Stomach smooth muscle (tissue), 2 donors: Measurements from ENCODE around the gene LSM14B.

Experiments used
- H3K27ac ChIP-seq: one replicate; pipeline ENCODE4 v1.7.0; 2013; ENCODE audit warnings: mild to moderate bottlenecking, low read length, inconsistent platforms
- H3K27me3 ChIP-seq, 2 donors: one replicate each; pipeline ENCODE4 v1.7.0; 2013; ENCODE audit warnings: low read length in 2 of 2; ENCODE audit not compliant: insufficient read depth in 2 of 2, control insufficient read depth in 1 of 2
- H3K36me3 ChIP-seq, 2 donors: one replicate each; pipeline ENCODE4 v1.7.0; 2013; ENCODE audit warnings: low read length in 2 of 2; ENCODE audit not compliant: control insufficient read depth in 2 of 2, insufficient read depth in 2 of 2
- H3K4me1 ChIP-seq: one replicate; pipeline ENCODE4 v1.7.0; 2013; ENCODE audit warnings: low read length; ENCODE audit not compliant: control insufficient read depth, insufficient read depth
- H3K4me3 ChIP-seq, 2 donors: one replicate each; pipeline ENCODE4 v1.7.0; 2013; ENCODE audit warnings: low read length in 2 of 2
- H3K9ac ChIP-seq, 2 donors: one replicate each; pipeline ENCODE4 v1.7.0; 2013; ENCODE audit warnings: low read length in 2 of 2, mild to moderate bottlenecking in 1 of 2
- H3K9me3 ChIP-seq, 2 donors: one replicate each; pipeline ENCODE4 v1.7.0; 2013; ENCODE audit warnings: low read length in 2 of 2; ENCODE audit not compliant: control insufficient read depth in 2 of 2
- donor health status: healthy.
- donor health status: Pancreatic carcinoma.

Gene LSM14B

GRCh38 chr20:62133051-62133845, 11.0 kb downstream of the LSM14B start:
- Histone ChIP-seq H3K36me3 (peaks cover 79 to 80% of the 10 kb centered on the region in 2 donors), H3K4me3 (no peak overlapping the region), H3K4me1 (peaks cover 9% of the 10 kb centered on the region), H3K9me3 (no peaks in the 10 kb centered on the region), H3K9ac (no peak overlapping the region), H3K27me3 (no peaks in the 10 kb centered on the region), H3K27ac (peak overlapping the region; percentile 24)

DNA sequence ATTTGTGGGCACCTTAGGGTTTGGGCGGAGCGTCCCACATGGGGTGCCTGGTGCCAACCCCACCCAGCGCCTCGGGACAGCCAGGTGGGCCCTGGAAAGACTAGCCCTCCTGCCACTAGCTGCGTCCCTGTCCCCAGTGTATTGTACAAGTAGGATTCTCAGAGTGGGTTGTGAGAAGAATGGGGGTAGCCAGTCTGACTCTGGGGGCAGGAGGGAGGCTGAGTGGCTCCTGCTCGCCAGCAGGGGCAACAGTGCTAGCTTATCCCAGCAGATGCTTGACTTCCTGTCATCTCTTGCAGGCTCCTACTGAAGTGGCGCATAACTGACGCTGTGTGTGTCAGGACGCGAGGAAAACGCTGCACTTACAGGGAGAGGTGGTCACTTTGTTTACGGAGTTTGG, 11.6 kb downstream of the LSM14B start:
- H3K4me3 ChIP-seq = no peak overlapping the region
- peaks cover 9% of the 10 kb centered on the region for H3K4me1 ChIP-seq
- H3K9me3 ChIP-seq = no peaks in the 10 kb centered on the region
- H3K27me3 ChIP-seq = no peaks in the 10 kb centered on the region
- H3K27ac ChIP-seq = no peak overlapping the region
- H3K36me3 ChIP-seq = peaks cover 77 to 81% of the 10 kb centered on the region in 2 donors
- no peak overlapping the region for H3K9ac ChIP-seq

DNA sequence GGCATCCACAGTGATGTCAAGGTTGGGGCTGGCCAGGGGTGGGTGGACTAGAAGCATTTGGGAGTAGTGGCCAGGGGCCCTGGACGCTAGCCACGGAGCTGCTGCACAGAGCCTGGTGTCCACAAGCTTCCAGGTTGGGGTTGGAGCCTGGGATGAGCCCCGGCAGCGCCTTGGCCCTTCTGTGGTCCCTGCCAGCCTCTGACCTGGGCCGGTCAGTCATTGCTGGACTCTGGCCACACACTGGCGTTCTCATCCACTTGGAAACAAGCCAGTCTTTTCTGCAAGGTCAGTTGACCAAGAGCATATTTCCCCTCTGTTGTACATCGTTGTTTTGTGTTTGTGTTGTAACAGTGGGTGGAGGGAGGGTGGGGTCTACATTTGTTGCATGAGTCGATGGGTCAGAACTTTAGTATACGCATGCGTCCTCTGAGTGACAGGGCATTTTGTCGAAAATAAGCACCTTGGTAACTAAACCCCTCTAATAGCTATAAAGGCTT, 12.5 kb downstream of the LSM14B start:
- H3K4me3 ChIP-seq = no peak overlapping the region
- no peak overlapping the region for H3K9ac ChIP-seq
- H3K9me3 ChIP-seq = no peaks in the 10 kb centered on the region
- peaks cover 78 to 81% of the 10 kb centered on the region in 2 donors for H3K36me3 ChIP-seq
- H3K27me3 ChIP-seq = no peaks in the 10 kb centered on the region
- peak overlapping the region; percentile 31 for H3K27ac ChIP-seq
- peaks cover 9% of the 10 kb centered on the region for H3K4me1 ChIP-seq

GRCh38 chr20:62135573-62136266, 13.4 kb downstream of the LSM14B start:
- H3K27ac ChIP-seq = no peak overlapping the region
- peaks cover 73 to 79% of the 10 kb centered on the region in 2 donors for H3K36me3 ChIP-seq
- no peaks in the 10 kb centered on the region for H3K27me3 ChIP-seq
- no peak overlapping the region for H3K9ac ChIP-seq
- H3K9me3 ChIP-seq = no peaks in the 10 kb centered on the region
- peaks cover 13% of the 10 kb centered on the region for H3K4me1 ChIP-seq
- no peak overlapping the region for H3K4me3 ChIP-seq

DNA sequence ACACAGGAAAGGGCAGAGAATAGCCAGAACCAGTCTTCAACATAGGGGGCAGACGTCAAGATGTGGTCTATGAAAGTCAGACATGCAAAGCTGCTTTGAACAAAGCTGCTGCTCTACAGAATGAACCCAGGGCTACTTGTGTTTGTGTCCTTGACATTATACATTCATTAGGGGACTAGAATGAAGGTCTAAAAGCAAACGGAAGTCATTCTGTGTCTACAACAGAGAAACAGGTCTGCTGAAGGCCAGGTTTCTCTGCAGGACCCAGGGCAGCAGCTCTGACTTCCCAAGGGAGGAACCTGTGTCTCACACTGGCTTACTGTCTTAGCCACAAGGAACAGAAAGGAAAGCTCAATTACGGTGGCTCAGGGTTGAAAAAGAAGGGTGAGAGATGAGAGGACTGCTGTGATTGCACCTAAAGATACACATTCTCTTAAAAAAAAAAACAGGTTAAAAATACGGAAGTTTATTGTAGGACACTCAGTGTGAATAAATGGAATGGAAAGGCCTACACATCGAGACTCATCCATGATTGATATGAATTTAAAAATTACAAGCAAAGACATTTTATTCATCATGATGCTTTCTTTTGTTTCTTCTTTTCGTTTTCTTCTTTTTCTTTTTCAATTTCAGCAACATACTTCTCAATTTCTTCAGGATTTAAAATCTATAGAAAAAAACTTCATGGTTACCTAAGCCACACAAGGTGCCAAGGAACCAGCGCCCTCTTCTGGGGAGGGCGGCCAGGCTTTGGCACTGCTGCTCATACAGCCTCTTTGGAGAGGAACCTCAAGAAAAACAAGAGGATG, 14.2 kb downstream of the LSM14B start:
- Histone ChIP-seq H3K27me3 (no peaks in the 10 kb centered on the region), H3K9ac (no peak overlapping the region), H3K4me1 (peaks cover 21% of the 10 kb centered on the region), H3K4me3 (no peak overlapping the region), H3K36me3 (peaks cover 67 to 71% of the 10 kb centered on the region in 2 donors), H3K27ac (no peak overlapping the region), H3K9me3 (no peaks in the 10 kb centered on the region)

DNA sequence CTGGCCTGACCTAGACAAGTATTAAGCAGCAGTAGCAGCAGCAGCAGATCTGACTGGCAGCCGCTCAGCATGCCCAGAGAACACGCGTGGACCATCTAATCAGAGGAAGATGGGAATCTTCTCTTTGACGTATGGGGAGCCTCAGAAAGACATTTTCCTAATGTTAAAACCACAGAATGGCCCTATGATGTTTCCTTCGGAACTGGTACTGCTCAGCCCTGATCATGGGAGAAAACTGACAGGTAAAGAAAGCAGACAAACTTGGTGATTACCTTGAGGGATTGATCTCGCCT, 14.8 kb downstream of the LSM14B start:
- no peak overlapping the region for H3K4me3 ChIP-seq
- H3K36me3 ChIP-seq = peaks cover 61 to 65% of the 10 kb centered on the region in 2 donors
- no peaks in the 10 kb centered on the region for H3K9me3 ChIP-seq
- H3K4me1 ChIP-seq = peaks cover 26% of the 10 kb centered on the region
- no peak overlapping the region for H3K9ac ChIP-seq
- no peak overlapping the region for H3K27ac ChIP-seq
- no peaks in the 10 kb centered on the region for H3K27me3 ChIP-seq

DNA sequence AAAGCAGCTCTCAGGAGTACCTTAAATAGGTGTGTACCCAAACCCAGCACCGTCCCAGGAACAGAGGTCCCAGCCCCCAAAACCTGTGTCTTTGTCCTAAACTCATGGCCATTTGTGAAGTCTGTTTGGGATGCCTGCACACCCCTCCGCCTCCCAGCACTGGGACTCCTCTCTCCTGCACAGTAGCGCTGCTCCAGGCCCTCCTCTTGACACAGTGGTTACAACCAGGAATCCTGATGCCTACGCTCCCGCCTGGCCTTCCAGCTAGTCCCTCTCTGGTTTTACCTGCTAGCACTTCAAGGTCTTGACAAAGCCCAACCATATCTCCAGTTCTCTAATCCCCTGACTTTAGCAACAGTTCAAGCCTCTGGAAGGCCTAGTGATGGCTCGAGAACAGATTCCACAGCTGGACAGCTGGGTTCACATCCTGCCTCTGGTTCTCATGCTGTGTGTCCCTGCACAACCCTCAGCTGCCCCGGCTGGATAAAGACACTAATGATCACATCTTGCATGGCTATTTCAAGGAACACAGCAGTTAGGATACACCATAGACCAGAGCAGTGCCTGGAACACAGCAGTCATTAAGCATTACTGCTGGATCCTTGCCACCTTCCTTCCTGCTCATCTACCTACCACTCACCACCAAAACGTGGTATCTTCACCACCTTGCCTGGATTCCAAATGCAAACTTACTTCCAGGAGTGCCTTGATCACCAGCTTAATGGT, 15.4 kb downstream of the LSM14B start:
- no peak overlapping the region for H3K4me3 ChIP-seq
- H3K9ac ChIP-seq = no peak overlapping the region
- peaks cover 55 to 60% of the 10 kb centered on the region in 2 donors for H3K36me3 ChIP-seq
- peaks cover 29% of the 10 kb centered on the region for H3K4me1 ChIP-seq
- H3K9me3 ChIP-seq = no peaks in the 10 kb centered on the region
- no peaks in the 10 kb centered on the region for H3K27me3 ChIP-seq
- H3K27ac ChIP-seq = no peak overlapping the region

DNA sequence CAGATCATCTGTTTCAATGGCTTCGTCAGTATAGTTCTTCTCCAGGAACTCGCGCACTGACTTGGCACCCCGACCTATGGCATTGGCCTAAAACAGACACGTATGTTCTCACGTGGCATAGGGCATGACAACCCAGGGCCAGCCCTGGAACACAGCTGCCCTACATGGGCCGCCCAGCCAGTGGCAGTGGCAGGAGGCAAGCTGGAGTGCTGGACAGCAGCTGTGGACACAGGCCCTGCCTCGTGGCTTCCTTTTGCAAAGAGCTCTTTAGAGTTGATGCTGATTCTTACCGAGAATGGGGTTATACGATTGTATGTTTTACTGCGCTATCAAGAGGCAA, 15.9 kb downstream of the LSM14B start:
- H3K4me3 ChIP-seq = no peak overlapping the region
- peaks cover 29% of the 10 kb centered on the region for H3K4me1 ChIP-seq
- H3K36me3 ChIP-seq = peaks cover 52 to 54% of the 10 kb centered on the region in 2 donors
- no peak overlapping the region for H3K9ac ChIP-seq
- H3K9me3 ChIP-seq = no peaks in the 10 kb centered on the region
- H3K27ac ChIP-seq = no peak overlapping the region
- no peaks in the 10 kb centered on the region for H3K27me3 ChIP-seq

- Histone ChIP-seq H3K4me3 (no peak overlapping the region), H3K4me1 (peaks cover 26% of the 10 kb centered on the region), H3K36me3 (peaks cover 47 to 49% of the 10 kb centered on the region in 2 donors), H3K27me3 (no peaks in the 10 kb centered on the region), H3K9ac (no peak overlapping the region), H3K9me3 (no peaks in the 10 kb centered on the region), H3K27ac (no peak overlapping the region)
These were observed 16.6 kb downstream of the LSM14B start for GRCh38 chr20:62138912-62139311.

DNA sequence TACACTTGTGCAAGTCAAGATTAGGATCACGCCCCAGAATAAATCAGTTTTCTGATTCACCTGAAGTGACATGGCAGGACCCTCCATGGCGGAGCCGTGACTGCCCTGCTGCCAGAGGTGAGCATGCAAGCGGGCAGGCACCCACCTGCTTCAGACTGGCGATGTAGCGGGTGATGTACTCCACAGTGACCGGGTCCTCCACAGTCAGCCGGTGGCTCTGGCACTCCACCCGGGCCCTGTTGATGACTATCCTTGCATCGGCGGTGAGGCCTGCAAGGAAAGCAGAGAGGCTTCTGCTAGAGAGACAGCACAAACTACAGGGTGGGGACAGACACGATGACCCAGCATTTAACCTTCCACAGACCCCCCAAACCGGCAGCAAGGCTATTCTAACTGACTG, 17.4 kb downstream of the LSM14B start:
- Histone ChIP-seq H3K9me3 (no peaks in the 10 kb centered on the region), H3K4me1 (peaks cover 27% of the 10 kb centered on the region), H3K36me3 (peaks cover 42 to 46% of the 10 kb centered on the region in 2 donors), H3K9ac (no peak overlapping the region), H3K27me3 (no peaks in the 10 kb centered on the region), H3K27ac (no peak overlapping the region), H3K4me3 (no peak overlapping the region)
